OCI-LY1 (cell line): ENCODE results near the gene ZNRD2.

Experiments used
- H2AFZ ChIP-seq: fragments of 200-600 bp; sonication (generic), shearing (Covaris generic); 2 replicates; pipeline ENCODE4 v1.6.0; 2014; ENCODE audit warnings: antibody characterized with exemption, mild to moderate bottlenecking, low read length
- H3F3A ChIP-seq: fragments of 200-600 bp; sonication (generic), shearing (Covaris generic); 2 replicates; pipeline ENCODE4 v1.6.0; 2014; ENCODE audit warnings: mild to moderate bottlenecking, antibody characterized with exemption, low read length, moderate library complexity; ENCODE audit not compliant: insufficient read depth
- H3K27ac ChIP-seq: fragments of 200-600 bp; sonication (generic); 2 replicates; pipeline ENCODE4 v1.5.1; 2014; ENCODE audit warnings: low read length, mixed run types, mild to moderate bottlenecking, low read depth; ENCODE audit not compliant: poor library complexity, severe bottlenecking
- H3K27me3 ChIP-seq: fragments of 200-600 bp; sonication (generic); 2 replicates; pipeline ENCODE4 v1.6.0; 2014; ENCODE audit warnings: antibody characterized with exemption, mild to moderate bottlenecking, low read length, moderate library complexity; ENCODE audit not compliant: insufficient read depth
- H3K36me3 ChIP-seq: fragments of 200-600 bp; sonication (generic); 2 replicates; pipeline ENCODE4 v1.6.1; 2014; ENCODE audit warnings: mild to moderate bottlenecking, antibody characterized with exemption, low read length, moderate library complexity, mixed read lengths; ENCODE audit not compliant: insufficient read depth
- H3K4me1 ChIP-seq: fragments of 200-600 bp; sonication (generic); 2 replicates; pipeline ENCODE4 v1.5.1; 2014; ENCODE audit warnings: mild to moderate bottlenecking, low read length, moderate library complexity; ENCODE audit not compliant: insufficient read depth, severe bottlenecking
- H3K4me2 ChIP-seq: fragments of 200-600 bp; sonication (generic), shearing (Covaris generic); 2 replicates; pipeline ENCODE4 v1.6.1; 2014; ENCODE audit warnings: low read length
- H3K4me3 ChIP-seq: fragments of 200-600 bp; sonication (generic); 2 replicates; pipeline ENCODE4 v1.5.1; 2014; ENCODE audit warnings: low read length, low read depth, mild to moderate bottlenecking, mixed read lengths; ENCODE audit not compliant: poor library complexity, severe bottlenecking
- H3K79me2 ChIP-seq: fragments of 200-600 bp; shearing (Covaris generic); 2 replicates; pipeline ENCODE4 v1.6.1; 2016; ENCODE audit warnings: mixed run types, low read length, mixed read lengths; ENCODE audit not compliant: insufficient read depth
- H3K9ac ChIP-seq: fragments of 200-600 bp; sonication (generic), shearing (Covaris generic); 2 replicates; pipeline ENCODE4 v1.6.1; 2014; ENCODE audit warnings: mild to moderate bottlenecking, low read length, mixed read lengths
- H3K9me2 ChIP-seq: fragments of 200-600 bp; sonication (generic), shearing (Covaris generic); 2 replicates; pipeline ENCODE4 v1.6.1; 2014; ENCODE audit warnings: low read depth, mild to moderate bottlenecking, low read length, mixed read lengths
- H3K9me3 ChIP-seq: fragments of 200-600 bp; shearing (Covaris generic); 2 replicates; pipeline ENCODE4 v1.6.1; 2014; ENCODE audit warnings: low read length, mixed read lengths
- H4K20me1 ChIP-seq: fragments of 200-600 bp; sonication (generic), shearing (Covaris generic); 2 replicates; pipeline ENCODE4 v1.6.0; 2016; ENCODE audit warnings: mild to moderate bottlenecking, low read length; ENCODE audit not compliant: insufficient read depth
- EZH2 ChIP-seq: fragments of 200-600 bp; sonication (generic), shearing (Covaris generic); IDR thresholded peaks from 2 replicates; pipeline ENCODE4 v1.8.0; 2017; ENCODE audit warnings: borderline replicate concordance, mixed run types, mild to moderate bottlenecking, antibody characterized with exemption, low read length, moderate library complexity, mixed read lengths
- TF ChIP-seq, protein P1 (sequence below): fragments of 200-600 bp; sonication (generic), shearing (Covaris generic); IDR thresholded peaks from 2 replicates; pipeline ENCODE4 v1.5.1; 2017; ENCODE audit warnings: mild to moderate bottlenecking, antibody characterized with exemption, low read length, moderate library complexity, mixed read lengths

The ZNRD2 gene

DNA sequence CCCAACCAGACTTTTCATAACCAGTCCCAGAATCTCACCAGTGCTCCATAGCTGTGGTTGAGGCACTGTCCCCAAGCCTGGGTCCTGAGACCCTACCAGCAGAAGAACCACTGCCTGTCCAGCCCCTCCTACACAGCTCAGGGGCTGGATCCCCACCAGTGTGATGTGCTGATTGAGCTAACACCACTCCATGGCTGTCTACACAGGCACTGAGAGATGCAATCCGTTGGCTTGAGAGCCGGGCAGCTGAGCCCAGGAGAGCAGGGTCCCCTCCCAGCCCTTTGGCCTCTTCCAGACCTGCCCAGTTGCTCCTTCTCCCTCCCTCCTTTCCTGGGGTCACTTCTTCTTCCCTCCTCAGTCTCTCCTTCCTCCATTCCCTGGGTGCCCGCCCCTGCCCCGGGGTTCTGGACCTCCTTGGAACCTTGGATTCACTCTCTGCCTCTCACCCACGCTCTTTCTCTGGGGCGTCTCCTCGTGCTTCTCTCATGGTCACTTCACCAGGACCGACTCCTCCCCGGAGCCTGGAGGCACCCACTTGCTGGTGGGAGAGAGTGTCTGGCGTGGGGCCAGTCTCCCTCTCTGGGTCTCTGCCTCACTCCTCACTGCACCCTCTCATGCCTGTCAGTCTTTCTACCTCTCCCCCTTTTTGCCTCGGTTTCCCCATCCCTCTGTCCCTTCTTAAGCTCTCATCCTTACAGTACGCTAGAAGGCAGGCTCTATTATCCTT, 46.1 kb upstream of the ZNRD2 start:
- Histone ChIP-seq H3K9me2 (no peaks in the 10 kb centered on the region), H3K4me1 (peaks cover 28% of the 10 kb centered on the region), H4K20me1 (no peaks in the 10 kb centered on the region), H3K27me3 (0 out of 2 replicates have a peak, but pooled peaks cover 6% of the 10 kb centered on the region), H3K36me3 (peaks cover 6% of the 10 kb centered on the region), H3K27ac (no peak overlapping the region), H3K9ac (peak overlapping the region; percentile 43; the same call in 1 of the 2 replicates), H3K9me3 (no peaks in the 10 kb centered on the region), H2AFZ (no peak overlapping the region), H3K4me3 (peak overlapping the region; percentile 51), H3K4me2 (peak overlapping the region; percentile 67), H3F3A (no peaks in the 10 kb centered on the region), H3K79me2 (no peaks in the 10 kb centered on the region)
- TF ChIP-seq, protein P1, sequence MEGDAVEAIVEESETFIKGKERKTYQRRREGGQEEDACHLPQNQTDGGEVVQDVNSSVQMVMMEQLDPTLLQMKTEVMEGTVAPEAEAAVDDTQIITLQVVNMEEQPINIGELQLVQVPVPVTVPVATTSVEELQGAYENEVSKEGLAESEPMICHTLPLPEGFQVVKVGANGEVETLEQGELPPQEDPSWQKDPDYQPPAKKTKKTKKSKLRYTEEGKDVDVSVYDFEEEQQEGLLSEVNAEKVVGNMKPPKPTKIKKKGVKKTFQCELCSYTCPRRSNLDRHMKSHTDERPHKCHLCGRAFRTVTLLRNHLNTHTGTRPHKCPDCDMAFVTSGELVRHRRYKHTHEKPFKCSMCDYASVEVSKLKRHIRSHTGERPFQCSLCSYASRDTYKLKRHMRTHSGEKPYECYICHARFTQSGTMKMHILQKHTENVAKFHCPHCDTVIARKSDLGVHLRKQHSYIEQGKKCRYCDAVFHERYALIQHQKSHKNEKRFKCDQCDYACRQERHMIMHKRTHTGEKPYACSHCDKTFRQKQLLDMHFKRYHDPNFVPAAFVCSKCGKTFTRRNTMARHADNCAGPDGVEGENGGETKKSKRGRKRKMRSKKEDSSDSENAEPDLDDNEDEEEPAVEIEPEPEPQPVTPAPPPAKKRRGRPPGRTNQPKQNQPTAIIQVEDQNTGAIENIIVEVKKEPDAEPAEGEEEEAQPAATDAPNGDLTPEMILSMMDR: no peak
- TF ChIP-seq EZH2: no peak

DNA sequence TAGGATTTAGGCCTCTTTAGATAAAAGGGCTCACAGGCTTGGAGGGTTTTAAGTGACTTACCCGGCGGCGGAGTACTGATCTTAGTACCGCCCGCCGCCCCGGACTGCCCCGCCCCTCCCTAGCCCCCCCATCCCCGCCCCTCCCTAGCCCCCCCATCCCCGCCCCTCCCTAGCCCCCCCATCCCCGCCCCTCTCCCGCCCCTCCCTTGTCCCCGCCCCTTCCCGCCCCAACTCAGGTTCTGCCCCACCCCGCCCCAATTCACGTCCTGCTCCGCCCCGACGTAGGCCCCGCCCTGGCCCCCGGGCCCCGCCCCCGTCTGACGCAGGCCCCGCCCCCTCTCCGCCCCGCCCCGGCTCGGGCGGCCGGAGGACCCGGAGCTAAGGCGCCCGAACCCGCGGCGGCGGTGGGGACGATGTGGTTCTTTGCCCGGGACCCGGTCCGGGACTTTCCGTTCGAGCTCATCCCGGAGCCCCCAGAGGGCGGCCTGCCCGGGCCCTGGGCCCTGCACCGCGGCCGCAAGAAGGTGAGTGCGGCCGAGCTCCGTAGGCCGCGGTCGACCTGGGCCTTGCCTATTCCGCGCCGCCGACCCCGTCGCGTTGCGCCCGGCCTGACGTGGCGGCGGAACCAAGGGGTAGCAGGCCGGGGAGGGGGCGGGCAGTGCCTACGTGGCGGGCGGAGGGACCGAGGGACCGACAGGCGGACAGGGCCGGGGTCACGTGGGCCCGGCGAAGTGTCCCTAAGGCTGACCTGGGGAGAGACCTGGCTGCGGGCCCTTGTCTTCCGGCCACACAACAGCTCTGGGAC, 45.3 kb upstream of the ZNRD2 start, which contains the start of gene SCYL1:
SCYL1 (plus strand) TSS at position 343 of the 805 bp plus-strand sequence; CDS start at position 414, 71 bp downstream.
- Histone ChIP-seq H3F3A (no peaks in the 10 kb centered on the region), H2AFZ (no peak within 1 kb of the TSS), H3K9me2 (no peaks in the 10 kb centered on the region), H3K27me3 (0 out of 2 replicates have a peak, but pooled peaks cover 6% of the 10 kb centered on the region), H3K4me1 (peaks cover 28% of the 10 kb centered on the region), H3K4me3 (peak within 1 kb of the TSS; percentile 96), H3K27ac (no peak within 1 kb of the TSS), H3K79me2 (no peaks in the 10 kb centered on the region), H3K9ac (peak within 1 kb of the TSS; percentile 97), H3K36me3 (peaks cover 12% of the 10 kb centered on the region), H4K20me1 (no peaks in the 10 kb centered on the region), H3K4me2 (peak within 1 kb of the TSS; percentile 84), H3K9me3 (no peaks in the 10 kb centered on the region)
- TF ChIP-seq, protein P1: no peak
- no peak for TF ChIP-seq EZH2

DNA sequence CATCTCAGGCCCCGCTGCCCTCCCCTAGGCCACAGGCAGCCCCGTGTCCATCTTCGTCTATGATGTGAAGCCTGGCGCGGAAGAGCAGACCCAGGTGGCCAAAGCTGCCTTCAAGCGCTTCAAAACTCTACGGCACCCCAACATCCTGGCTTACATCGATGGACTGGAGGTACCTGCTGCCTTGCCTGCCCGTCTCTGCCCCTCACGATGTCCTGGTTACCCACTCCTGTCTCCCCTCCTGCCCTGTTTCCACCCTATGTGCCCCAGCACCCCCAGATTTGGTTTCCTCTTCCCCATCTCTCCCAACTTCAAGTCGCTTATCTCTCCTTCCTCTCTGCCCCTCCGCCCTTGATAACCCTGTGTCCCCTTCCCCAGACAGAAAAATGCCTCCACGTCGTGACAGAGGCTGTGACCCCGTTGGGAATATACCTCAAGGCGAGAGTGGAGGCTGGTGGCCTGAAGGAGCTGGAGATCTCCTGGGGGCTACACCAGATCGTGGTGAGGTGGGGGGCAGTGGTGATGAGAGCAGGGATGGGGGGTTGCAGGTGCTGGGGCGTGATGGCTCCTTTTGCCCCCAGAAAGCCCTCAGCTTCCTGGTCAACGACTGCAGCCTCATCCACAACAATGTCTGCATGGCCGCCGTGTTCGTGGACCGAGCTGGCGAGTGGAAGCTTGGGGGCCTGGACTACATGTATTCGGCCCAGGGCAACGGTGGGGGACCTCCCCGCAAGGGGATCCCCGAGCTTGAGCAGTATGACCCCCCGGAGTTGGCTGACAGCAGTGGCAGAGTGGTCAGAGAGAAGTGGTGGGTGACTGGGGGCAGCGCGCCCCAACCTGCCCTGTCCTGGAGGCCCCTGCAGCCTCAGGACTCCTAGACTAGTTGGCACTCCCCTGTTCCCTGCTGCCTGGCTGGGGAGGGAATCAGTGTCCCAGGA, 44.5 kb upstream of the ZNRD2 start:
- no peaks in the 10 kb centered on the region for H3K9me3 ChIP-seq
- H4K20me1 ChIP-seq: no peaks in the 10 kb centered on the region
- 0 out of 2 replicates have a peak, but pooled peaks cover 6% of the 10 kb centered on the region for H3K27me3 ChIP-seq
- no peak overlapping the region for H3K27ac ChIP-seq
- peaks cover 20% of the 10 kb centered on the region for H3K36me3 ChIP-seq
- H3K9me2 ChIP-seq: no peaks in the 10 kb centered on the region
- no peaks in the 10 kb centered on the region for H3K79me2 ChIP-seq
- H3F3A ChIP-seq: no peaks in the 10 kb centered on the region
- no peak for TF ChIP-seq EZH2
- TF ChIP-seq, protein P1: no peak
- H3K9ac ChIP-seq: peak overlapping the region; percentile 97
- H2AFZ ChIP-seq: no peak overlapping the region
- peak overlapping the region; percentile 96 for H3K4me3 ChIP-seq
- H3K4me1 ChIP-seq: peaks cover 28% of the 10 kb centered on the region
- peak overlapping the region; percentile 84 for H3K4me2 ChIP-seq
